T-helper 9 cell (primary cell): ENCODE measurements around the gene MARK2.
A peak's percentile ranks its signal among the peaks of the same experiment; 100 is the strongest.
"Not testable (repeated sequence)": the region's sequence is repeated elsewhere in the genome, so short reads cannot be mapped to it uniquely, and the experiment has no call there.

Experiments
- DNase-seq: peaks from one replicate; pipeline ENCODE4 v3.0.0-alpha.2; 2020

MARK2 gene

GRCh38 chr11:63858628-63859550 is 20.0 kb downstream of the MARK2 start:
- DNase-seq = no peak

GRCh38 chr11:63862923-63863322 is 24.0 kb downstream of the MARK2 start:
- no peak for DNase-seq

GRCh38 chr11:63863620-63864019 is 24.7 kb downstream of the MARK2 start:
- not testable (repeated sequence) for DNase-seq

- DNase-seq = peak; percentile 48
These were observed 27.3 kb downstream of the MARK2 start for GRCh38 chr11:63866211-63866610.

GRCh38 chr11:63867511-63867910 is 28.6 kb downstream of the MARK2 start:
- no peak for DNase-seq

GRCh38 chr11:63868399-63869064 is 29.6 kb downstream of the MARK2 start:
- no peak for DNase-seq

- DNase-seq = no peak
These were observed 30.3 kb downstream of the MARK2 start for GRCh38 chr11:63869171-63869591.

GRCh38 chr11:63869683-63870082 is 30.8 kb downstream of the MARK2 start:
- DNase-seq = peak; percentile 34

GRCh38 chr11:63870351-63871140 is 31.6 kb downstream of the MARK2 start:
- no peak for DNase-seq

- no peak for DNase-seq
These were observed 33.3 kb downstream of the MARK2 start for GRCh38 chr11:63871962-63872799.

- no peak for DNase-seq
These were observed 33.9 kb downstream of the MARK2 start for GRCh38 chr11:63872800-63873197.

- no peak for DNase-seq
These were observed 34.4 kb downstream of the MARK2 start for GRCh38 chr11:63873311-63873710.

GRCh38 chr11:63874511-63874910 is 35.6 kb downstream of the MARK2 start:
- DNase-seq = no peak

GRCh38 chr11:63875506-63876065 is 36.7 kb downstream of the MARK2 start:
- DNase-seq = no peak

- DNase-seq = no peak
These were observed 37.7 kb downstream of the MARK2 start for GRCh38 chr11:63876616-63877015.

GRCh38 chr11:63877658-63878241 is 38.8 kb downstream of the MARK2 start:
- DNase-seq = no peak

GRCh38 chr11:63879598-63880402 is 40.9 kb downstream of the MARK2 start:
- DNase-seq = no peak

- no peak for DNase-seq
These were observed 41.5 kb downstream of the MARK2 start for GRCh38 chr11:63880403-63880790.

- no peak for DNase-seq
These were observed 43.8 kb downstream of the MARK2 start for GRCh38 chr11:63882555-63883242.

- DNase-seq = no peak
These were observed 44.9 kb downstream of the MARK2 start for GRCh38 chr11:63883791-63884190.
